SK-N-SH treated with all-trans-retinoic acid at 6 μM for 48 hours (cell line): ENCODE results near the gene IRGQ.

Experiments used
- ATAC-seq: fragments of 200-7000 bp; cut with Tn5 transposase; 3 replicates; pipeline ENCODE4 v1.9.1; 2020; ENCODE audit warnings: mild to moderate bottlenecking, moderate library complexity
- BACH2 ChIP-seq: fragments of 250-450 bp; sonication (Bioruptor Pico); IDR thresholded peaks from 2 replicates; pipeline ENCODE4 v1.9.0; 2021; ENCODE audit warnings: mild to moderate bottlenecking, borderline replicate concordance
- CSDC2 ChIP-seq: fragments of 250-450 bp; sonication (Bioruptor Pico); IDR thresholded peaks from 2 replicates; pipeline ENCODE4 v1.5.0; 2020; ENCODE audit warnings: mild to moderate bottlenecking, moderate library complexity
- ESRRG ChIP-seq: fragments of 250-450 bp; sonication (Bioruptor Pico); IDR thresholded peaks from 2 replicates; pipeline ENCODE4 v1.6.1; 2021; ENCODE audit warnings: mild to moderate bottlenecking
- GLIS3 ChIP-seq: fragments of 250-450 bp; sonication (Bioruptor Pico); IDR thresholded peaks from 2 replicates; pipeline ENCODE4 v1.5.0; 2020; ENCODE audit warnings: mild to moderate bottlenecking, moderate library complexity
- ISL1 ChIP-seq: fragments of 250-450 bp; sonication (Bioruptor Pico); IDR thresholded peaks from 2 replicates; pipeline ENCODE4 v2.1.2; 2022; ENCODE audit warnings: mild to moderate bottlenecking, moderate library complexity
- OSR1 ChIP-seq: fragments of 250-450 bp; sonication (Bioruptor Pico); IDR thresholded peaks from 2 replicates; pipeline ENCODE4 v1.8.0; 2022; ENCODE audit warnings: moderate library complexity, mild to moderate bottlenecking, inconsistent platforms
- PPARA ChIP-seq: fragments of 250-450 bp; sonication (Bioruptor Pico); IDR thresholded peaks from 2 replicates; pipeline ENCODE4 v1.5.0; 2020; ENCODE audit warnings: mild to moderate bottlenecking, borderline replicate concordance
- RARB ChIP-seq: fragments of 250-450 bp; sonication (Bioruptor Pico); IDR thresholded peaks from 2 replicates; pipeline ENCODE4 v1.8.0; 2021; ENCODE audit warnings: mild to moderate bottlenecking, moderate library complexity
- SNAI2 ChIP-seq: fragments of 250-450 bp; sonication (Bioruptor Pico); IDR thresholded peaks from 2 replicates; pipeline ENCODE4 v1.5.0; 2020; ENCODE audit warnings: mild to moderate bottlenecking, moderate library complexity
- TCF4 ChIP-seq: fragments of 250-450 bp; sonication (Bioruptor Pico); IDR thresholded peaks from 2 replicates; pipeline ENCODE4 v1.8.0; 2021; ENCODE audit warnings: mild to moderate bottlenecking, moderate library complexity, borderline replicate concordance
- TOX ChIP-seq: fragments of 250-450 bp; sonication (Bioruptor Pico); IDR thresholded peaks from 2 replicates; pipeline ENCODE4 v1.8.0; 2021; ENCODE audit warnings: mild to moderate bottlenecking, moderate library complexity, borderline replicate concordance
- ZFP3 ChIP-seq: fragments of 250-450 bp; sonication (Bioruptor Pico); IDR thresholded peaks from 2 replicates; pipeline ENCODE4 v1.5.0; 2020; ENCODE audit warnings: mild to moderate bottlenecking, moderate library complexity
- ZFP30 ChIP-seq: fragments of 450-650 bp; formaldehyde crosslinking; IDR thresholded peaks from 2 replicates; pipeline ENCODE4 v1.5.0; 2022; ENCODE audit warnings: mild to moderate bottlenecking, moderate library complexity
- ZNF565 ChIP-seq: fragments of 450-650 bp; formaldehyde crosslinking; conservative IDR thresholded peaks from 2 replicates; pipeline ENCODE4 v1.5.0; 2020; ENCODE audit warnings: low read depth, mild to moderate bottlenecking, moderate library complexity
- ZNF70 ChIP-seq: fragments of 450-650 bp; formaldehyde crosslinking; IDR thresholded peaks from 2 replicates; pipeline ENCODE4 v1.5.0; 2020; ENCODE audit warnings: mild to moderate bottlenecking, moderate library complexity
- ZNF8 ChIP-seq: fragments of 450-650 bp; formaldehyde crosslinking; IDR thresholded peaks from 2 replicates; pipeline ENCODE4 v1.5.0; 2020; ENCODE audit warnings: mild to moderate bottlenecking, moderate library complexity
- TF ChIP-seq, protein P1 (sequence below): fragments of 250-450 bp; sonication (Bioruptor Pico); IDR thresholded peaks from 2 replicates; pipeline ENCODE4 v1.5.1; 2021; ENCODE audit warnings: mild to moderate bottlenecking, moderate library complexity
- TF ChIP-seq, protein P2 (sequence below): fragments of 250-450 bp; sonication (Bioruptor Pico); IDR thresholded peaks from 2 replicates; pipeline ENCODE4 v1.8.0; 2020; ENCODE audit warnings: mild to moderate bottlenecking, moderate library complexity, borderline replicate concordance
- TF ChIP-seq, protein P3 (sequence below): fragments of 250-450 bp; sonication (Bioruptor Pico); IDR thresholded peaks from 2 replicates; pipeline ENCODE4 v1.5.1; 2020; ENCODE audit warnings: low read depth, mild to moderate bottlenecking, moderate library complexity
- TF ChIP-seq, protein P4 (sequence below): fragments of 250-450 bp; sonication (Bioruptor Pico); IDR thresholded peaks from 2 replicates; pipeline ENCODE4 v1.8.0; 2021; ENCODE audit warnings: low read depth, mild to moderate bottlenecking, moderate library complexity, borderline replicate concordance
- TF ChIP-seq, protein P5 (sequence below): fragments of 250-450 bp; sonication (Bioruptor Pico); IDR thresholded peaks from 2 replicates; pipeline ENCODE4 v1.5.0; 2020; ENCODE audit warnings: mild to moderate bottlenecking, moderate library complexity

Gene IRGQ

DNA sequence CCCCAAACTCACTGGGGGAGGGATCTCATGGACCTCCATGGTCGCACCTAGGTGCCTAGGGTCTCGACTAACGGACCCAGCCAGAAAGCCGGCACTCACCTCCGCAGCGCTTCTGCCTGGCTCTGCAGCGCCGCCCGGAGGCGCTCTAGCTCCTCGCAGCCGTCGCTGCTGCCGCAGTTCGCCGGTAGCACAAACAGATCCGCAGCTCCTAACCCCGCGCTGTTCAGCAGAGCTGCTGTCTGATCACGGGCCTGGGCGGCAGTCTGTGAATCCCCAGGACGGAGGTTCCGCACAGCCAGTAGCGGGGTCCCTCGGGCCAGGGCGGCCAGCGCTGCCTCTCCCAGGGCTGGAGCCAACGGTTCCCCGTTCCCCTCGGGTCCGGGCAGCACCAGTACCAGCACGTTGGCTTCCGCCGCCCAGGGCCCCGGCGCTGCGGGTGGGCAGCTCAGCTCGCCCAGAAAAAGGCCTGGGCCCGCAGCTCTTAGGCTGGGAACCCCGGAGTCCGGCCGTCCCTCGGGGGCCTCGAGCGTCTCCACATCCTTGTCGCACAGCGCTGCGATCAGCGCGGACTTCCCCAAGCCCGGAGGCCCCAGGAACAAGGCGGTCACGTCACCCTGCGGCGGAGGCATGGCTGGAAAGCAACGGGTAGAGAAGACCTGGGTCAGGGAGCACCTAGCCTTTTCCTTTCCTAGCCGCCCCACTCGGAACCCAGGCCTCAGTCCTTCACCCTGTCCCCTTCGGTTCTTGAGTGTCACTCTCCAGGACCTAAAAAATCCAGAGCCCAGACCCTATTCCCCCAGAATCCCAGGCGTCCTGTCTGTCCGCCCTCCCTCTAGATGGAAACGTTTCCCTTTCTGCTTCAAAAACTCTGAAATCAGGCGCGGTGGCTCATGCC, 977 bp downstream of the IRGQ start (continued):
- TF ChIP-seq, protein P1, sequence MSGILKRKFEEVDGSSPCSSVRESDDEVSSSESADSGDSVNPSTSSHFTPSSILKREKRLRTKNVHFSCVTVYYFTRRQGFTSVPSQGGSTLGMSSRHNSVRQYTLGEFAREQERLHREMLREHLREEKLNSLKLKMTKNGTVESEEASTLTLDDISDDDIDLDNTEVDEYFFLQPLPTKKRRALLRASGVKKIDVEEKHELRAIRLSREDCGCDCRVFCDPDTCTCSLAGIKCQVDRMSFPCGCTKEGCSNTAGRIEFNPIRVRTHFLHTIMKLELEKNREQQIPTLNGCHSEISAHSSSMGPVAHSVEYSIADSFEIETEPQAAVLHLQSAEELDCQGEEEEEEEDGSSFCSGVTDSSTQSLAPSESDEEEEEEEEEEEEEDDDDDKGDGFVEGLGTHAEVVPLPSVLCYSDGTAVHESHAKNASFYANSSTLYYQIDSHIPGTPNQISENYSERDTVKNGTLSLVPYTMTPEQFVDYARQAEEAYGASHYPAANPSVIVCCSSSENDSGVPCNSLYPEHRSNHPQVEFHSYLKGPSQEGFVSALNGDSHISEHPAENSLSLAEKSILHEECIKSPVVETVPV = no peak
- TF ChIP-seq PPARA (CRISPR knock-in tag) (no peak), ZNF8 (CRISPR knock-in tag) (no peak), ZFP30 (CRISPR knock-in tag) (no peak), ZFP3 (CRISPR knock-in tag) (no peak), OSR1 (CRISPR knock-in tag) (no peak)

DNA sequence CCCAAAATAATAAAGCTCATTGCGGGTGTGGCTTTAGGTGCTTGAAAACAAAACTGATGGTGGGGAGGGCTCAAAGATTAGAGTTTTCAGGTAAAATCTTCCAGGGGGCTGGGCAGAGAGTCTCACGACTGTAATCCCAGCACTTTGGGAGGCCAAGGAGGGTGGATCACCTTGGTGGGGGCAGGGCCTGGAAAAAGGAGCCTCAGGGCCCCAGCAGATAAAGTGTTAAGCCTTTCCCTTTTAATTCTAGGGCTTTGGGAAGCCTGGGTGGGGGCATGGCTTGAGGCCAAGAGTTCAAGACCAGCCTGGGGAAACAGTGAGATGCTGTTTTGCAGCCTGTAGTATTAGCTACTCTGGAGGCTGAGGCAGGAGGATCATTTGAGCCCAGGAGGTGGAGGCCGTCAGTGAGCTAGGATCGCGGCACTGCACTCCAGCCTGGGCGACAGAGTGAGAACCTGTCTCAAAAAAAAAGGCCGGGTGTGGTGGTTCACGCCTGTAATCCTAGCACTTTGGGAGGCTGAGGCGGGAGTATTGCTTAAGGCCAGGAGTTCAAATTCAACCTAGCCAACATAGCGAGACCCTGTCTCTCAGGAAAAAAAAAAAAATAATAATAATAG, 1.7 kb downstream of the IRGQ start:
- ATAC-seq = no peak
- TF ChIP-seq, protein P2, sequence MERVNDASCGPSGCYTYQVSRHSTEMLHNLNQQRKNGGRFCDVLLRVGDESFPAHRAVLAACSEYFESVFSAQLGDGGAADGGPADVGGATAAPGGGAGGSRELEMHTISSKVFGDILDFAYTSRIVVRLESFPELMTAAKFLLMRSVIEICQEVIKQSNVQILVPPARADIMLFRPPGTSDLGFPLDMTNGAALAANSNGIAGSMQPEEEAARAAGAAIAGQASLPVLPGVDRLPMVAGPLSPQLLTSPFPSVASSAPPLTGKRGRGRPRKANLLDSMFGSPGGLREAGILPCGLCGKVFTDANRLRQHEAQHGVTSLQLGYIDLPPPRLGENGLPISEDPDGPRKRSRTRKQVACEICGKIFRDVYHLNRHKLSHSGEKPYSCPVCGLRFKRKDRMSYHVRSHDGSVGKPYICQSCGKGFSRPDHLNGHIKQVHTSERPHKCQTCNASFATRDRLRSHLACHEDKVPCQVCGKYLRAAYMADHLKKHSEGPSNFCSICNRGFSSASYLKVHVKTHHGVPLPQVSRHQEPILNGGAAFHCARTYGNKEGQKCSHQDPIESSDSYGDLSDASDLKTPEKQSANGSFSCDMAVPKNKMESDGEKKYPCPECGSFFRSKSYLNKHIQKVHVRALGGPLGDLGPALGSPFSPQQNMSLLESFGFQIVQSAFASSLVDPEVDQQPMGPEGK (CRISPR knock-in tag) = no peak
- TF ChIP-seq, protein P3, sequence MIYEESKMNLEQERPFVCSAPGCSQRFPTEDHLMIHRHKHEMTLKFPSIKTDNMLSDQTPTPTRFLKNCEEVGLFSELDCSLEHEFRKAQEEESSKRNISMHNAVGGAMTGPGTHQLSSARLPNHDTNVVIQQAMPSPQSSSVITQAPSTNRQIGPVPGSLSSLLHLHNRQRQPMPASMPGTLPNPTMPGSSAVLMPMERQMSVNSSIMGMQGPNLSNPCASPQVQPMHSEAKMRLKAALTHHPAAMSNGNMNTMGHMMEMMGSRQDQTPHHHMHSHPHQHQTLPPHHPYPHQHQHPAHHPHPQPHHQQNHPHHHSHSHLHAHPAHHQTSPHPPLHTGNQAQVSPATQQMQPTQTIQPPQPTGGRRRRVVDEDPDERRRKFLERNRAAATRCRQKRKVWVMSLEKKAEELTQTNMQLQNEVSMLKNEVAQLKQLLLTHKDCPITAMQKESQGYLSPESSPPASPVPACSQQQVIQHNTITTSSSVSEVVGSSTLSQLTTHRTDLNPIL = no peak
- TF ChIP-seq ZFP3 (CRISPR knock-in tag) = no peak
- no peak for TF ChIP-seq ESRRG (CRISPR knock-in tag)
- no peak for TF ChIP-seq GLIS3
- no peak for TF ChIP-seq ZNF565 (CRISPR knock-in tag)
- no peak for TF ChIP-seq BACH2 (CRISPR knock-in tag)
- TF ChIP-seq OSR1 (CRISPR knock-in tag) = no peak
- TF ChIP-seq, protein P4, sequence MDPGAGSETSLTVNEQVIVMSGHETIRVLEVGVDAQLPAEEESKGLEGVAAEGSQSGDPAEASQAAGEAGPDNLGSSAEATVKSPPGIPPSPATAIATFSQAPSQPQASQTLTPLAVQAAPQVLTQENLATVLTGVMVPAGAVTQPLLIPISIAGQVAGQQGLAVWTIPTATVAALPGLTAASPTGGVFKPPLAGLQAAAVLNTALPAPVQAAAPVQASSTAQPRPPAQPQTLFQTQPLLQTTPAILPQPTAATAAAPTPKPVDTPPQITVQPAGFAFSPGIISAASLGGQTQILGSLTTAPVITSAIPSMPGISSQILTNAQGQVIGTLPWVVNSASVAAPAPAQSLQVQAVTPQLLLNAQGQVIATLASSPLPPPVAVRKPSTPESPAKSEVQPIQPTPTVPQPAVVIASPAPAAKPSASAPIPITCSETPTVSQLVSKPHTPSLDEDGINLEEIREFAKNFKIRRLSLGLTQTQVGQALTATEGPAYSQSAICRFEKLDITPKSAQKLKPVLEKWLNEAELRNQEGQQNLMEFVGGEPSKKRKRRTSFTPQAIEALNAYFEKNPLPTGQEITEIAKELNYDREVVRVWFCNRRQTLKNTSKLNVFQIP (CRISPR knock-in tag) = no peak
- TF ChIP-seq TCF4 (CRISPR knock-in tag) = no peak
- TF ChIP-seq TOX (CRISPR knock-in tag) = no peak
- no peak for TF ChIP-seq CSDC2 (CRISPR knock-in tag)
- TF ChIP-seq ZNF70 (CRISPR knock-in tag) = no peak
- TF ChIP-seq, protein P5, sequence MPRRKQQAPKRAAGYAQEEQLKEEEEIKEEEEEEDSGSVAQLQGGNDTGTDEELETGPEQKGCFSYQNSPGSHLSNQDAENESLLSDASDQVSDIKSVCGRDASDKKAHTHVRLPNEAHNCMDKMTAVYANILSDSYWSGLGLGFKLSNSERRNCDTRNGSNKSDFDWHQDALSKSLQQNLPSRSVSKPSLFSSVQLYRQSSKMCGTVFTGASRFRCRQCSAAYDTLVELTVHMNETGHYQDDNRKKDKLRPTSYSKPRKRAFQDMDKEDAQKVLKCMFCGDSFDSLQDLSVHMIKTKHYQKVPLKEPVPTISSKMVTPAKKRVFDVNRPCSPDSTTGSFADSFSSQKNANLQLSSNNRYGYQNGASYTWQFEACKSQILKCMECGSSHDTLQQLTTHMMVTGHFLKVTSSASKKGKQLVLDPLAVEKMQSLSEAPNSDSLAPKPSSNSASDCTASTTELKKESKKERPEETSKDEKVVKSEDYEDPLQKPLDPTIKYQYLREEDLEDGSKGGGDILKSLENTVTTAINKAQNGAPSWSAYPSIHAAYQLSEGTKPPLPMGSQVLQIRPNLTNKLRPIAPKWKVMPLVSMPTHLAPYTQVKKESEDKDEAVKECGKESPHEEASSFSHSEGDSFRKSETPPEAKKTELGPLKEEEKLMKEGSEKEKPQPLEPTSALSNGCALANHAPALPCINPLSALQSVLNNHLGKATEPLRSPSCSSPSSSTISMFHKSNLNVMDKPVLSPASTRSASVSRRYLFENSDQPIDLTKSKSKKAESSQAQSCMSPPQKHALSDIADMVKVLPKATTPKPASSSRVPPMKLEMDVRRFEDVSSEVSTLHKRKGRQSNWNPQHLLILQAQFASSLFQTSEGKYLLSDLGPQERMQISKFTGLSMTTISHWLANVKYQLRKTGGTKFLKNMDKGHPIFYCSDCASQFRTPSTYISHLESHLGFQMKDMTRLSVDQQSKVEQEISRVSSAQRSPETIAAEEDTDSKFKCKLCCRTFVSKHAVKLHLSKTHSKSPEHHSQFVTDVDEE = no peak
- TF ChIP-seq PPARA (CRISPR knock-in tag) = no peak
- TF ChIP-seq, protein P1 = no peak
- TF ChIP-seq ZNF8 (CRISPR knock-in tag) = no peak
- no peak for TF ChIP-seq RARB (CRISPR knock-in tag)
- TF ChIP-seq ISL1 (CRISPR knock-in tag) = no peak
- TF ChIP-seq SNAI2 (CRISPR knock-in tag) = no peak
